ENCODE data around the gene NDUFS2.
"Not testable (repeated sequence)": the region's sequence is repeated elsewhere in the genome, so short reads cannot be mapped to it uniquely, and the experiment has no call there.

The NDUFS2 gene

GRCh38 chr1:161250829-161251228 is 48.7 kb downstream of the NDUFS2 start:
- no peak for DNase-seq

GRCh38 chr1:161251579-161251978 is 49.4 kb downstream of the NDUFS2 start:
- no peak for DNase-seq

GRCh38 chr1:161255302-161255701 is 53.1 kb downstream of the NDUFS2 start:
- DNase-seq: not testable (repeated sequence)

- not testable (repeated sequence) for DNase-seq
Measured at GRCh38 chr1:161255955-161256520, 53.9 kb downstream of the NDUFS2 start.

- DNase-seq: not testable (repeated sequence)
Measured at GRCh38 chr1:161257109-161257508, 54.9 kb downstream of the NDUFS2 start.

- peak in 11 of 14 donors; percentile 1 to 47 (median 14) for DNase-seq
Measured at GRCh38 chr1:161258439-161259344, 56.5 kb downstream of the NDUFS2 start, which contains the start of gene PCP4L1. TSS of gene PCP4L1 (plus strand) at chr1:161258745. CDS start at chr1:161258975, 230 bp downstream.

- DNase-seq: no peak
Measured at GRCh38 chr1:161259345-161259702, 57.2 kb downstream of the NDUFS2 start.

- DNase-seq: no peak
Measured at GRCh38 chr1:161259765-161260164, 57.6 kb downstream of the NDUFS2 start.

- peak in 1 of 14 donors; percentile 1 for DNase-seq
Measured at GRCh38 chr1:161260376-161261260, 58.5 kb downstream of the NDUFS2 start.

GRCh38 chr1:161261261-161262235 is 59.4 kb downstream of the NDUFS2 start:
- DNase-seq: no peak
